NB4 (cell line): ENCODE data around the gene KRTAP4-1.

Experiments
- POLR2A ChIP-seq: IDR thresholded peaks from 2 replicates; pipeline ENCODE4 v1.6.1; 2011; ENCODE audit warnings: mild to moderate bottlenecking; ENCODE audit not compliant: insufficient read length; ENCODE audit errors: extremely low read depth
- TF ChIP-seq, protein P1 (sequence below): IDR thresholded peaks from 2 replicates; pipeline ENCODE4 v1.6.1; 2011; ENCODE audit warnings: low read depth, low read length
- TF ChIP-seq, protein P2 (sequence below): IDR thresholded peaks from one replicate; pipeline ENCODE4 v1.5.1; 2012; ENCODE audit warnings: low read depth, low read length

GRCh38 chr17:41149652-41149985 lies 35.1 kb downstream of the KRTAP4-1 start, which contains the start of gene KRTAP4-5:
- TF ChIP-seq, protein P1, sequence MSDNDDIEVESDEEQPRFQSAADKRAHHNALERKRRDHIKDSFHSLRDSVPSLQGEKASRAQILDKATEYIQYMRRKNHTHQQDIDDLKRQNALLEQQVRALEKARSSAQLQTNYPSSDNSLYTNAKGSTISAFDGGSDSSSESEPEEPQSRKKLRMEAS = no peak
- TF ChIP-seq POLR2A = no peak
- TF ChIP-seq, protein P2, sequence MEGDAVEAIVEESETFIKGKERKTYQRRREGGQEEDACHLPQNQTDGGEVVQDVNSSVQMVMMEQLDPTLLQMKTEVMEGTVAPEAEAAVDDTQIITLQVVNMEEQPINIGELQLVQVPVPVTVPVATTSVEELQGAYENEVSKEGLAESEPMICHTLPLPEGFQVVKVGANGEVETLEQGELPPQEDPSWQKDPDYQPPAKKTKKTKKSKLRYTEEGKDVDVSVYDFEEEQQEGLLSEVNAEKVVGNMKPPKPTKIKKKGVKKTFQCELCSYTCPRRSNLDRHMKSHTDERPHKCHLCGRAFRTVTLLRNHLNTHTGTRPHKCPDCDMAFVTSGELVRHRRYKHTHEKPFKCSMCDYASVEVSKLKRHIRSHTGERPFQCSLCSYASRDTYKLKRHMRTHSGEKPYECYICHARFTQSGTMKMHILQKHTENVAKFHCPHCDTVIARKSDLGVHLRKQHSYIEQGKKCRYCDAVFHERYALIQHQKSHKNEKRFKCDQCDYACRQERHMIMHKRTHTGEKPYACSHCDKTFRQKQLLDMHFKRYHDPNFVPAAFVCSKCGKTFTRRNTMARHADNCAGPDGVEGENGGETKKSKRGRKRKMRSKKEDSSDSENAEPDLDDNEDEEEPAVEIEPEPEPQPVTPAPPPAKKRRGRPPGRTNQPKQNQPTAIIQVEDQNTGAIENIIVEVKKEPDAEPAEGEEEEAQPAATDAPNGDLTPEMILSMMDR = no peak
